Neural cell (in vitro differentiated cells): Measurements from ENCODE around the gene SHISA7. TPM values are rescaled to one million over a fixed set of nuclear protein-coding genes. Genes with fewer than 3 reads are reported as not detected.

Experiments
- H2AFZ ChIP-seq: fragments of 200-600, 300-800 bp; sonication (generic), shearing (Covaris generic); 2 replicates; pipeline ENCODE4 v1.6.0; 2014; ENCODE audit warnings: low read depth, mild to moderate bottlenecking, antibody characterized with exemption, low read length, moderate library complexity
- H3F3A ChIP-seq: fragments of 200-600 bp; shearing (Covaris generic); 2 replicates; pipeline ENCODE4 v1.6.1; 2016; ENCODE audit warnings: mild to moderate bottlenecking, moderate library complexity, mixed read lengths, antibody characterized with exemption, low read length; ENCODE audit not compliant: insufficient read depth, poor library complexity, severe bottlenecking
- H3K27ac ChIP-seq: fragments of 200-600, 300-800 bp; sonication (generic), shearing (Covaris generic); 2 replicates; pipeline ENCODE4 v1.5.1; 2014; ENCODE audit warnings: mild to moderate bottlenecking, low read length, moderate library complexity
- H3K27me3 ChIP-seq: fragments of 300-800, 200-600 bp; sonication (generic), shearing (Covaris generic); 2 replicates; pipeline ENCODE4 v1.6.0; 2014; ENCODE audit warnings: mild to moderate bottlenecking, low read depth, low read length, moderate library complexity; ENCODE audit not compliant: insufficient read depth
- H3K36me3 ChIP-seq: fragments of 300-800, 200-600 bp; sonication (generic), shearing (Covaris generic); 2 replicates; pipeline ENCODE4 v1.5.1; 2014; ENCODE audit warnings: mild to moderate bottlenecking, antibody characterized with exemption, low read length, moderate library complexity; ENCODE audit not compliant: insufficient read depth
- H3K4me2 ChIP-seq: fragments of 300-800, 200-600 bp; sonication (generic), shearing (Covaris generic); 2 replicates; pipeline ENCODE4 v1.6.0; 2014; ENCODE audit warnings: mild to moderate bottlenecking, low read length
- H3K4me3 ChIP-seq: fragments of 300-800, 200-600 bp; sonication (generic), shearing (Covaris generic); 2 replicates; pipeline ENCODE4 v1.5.1; 2014; ENCODE audit warnings: mild to moderate bottlenecking, low read length, moderate library complexity
- H3K79me2 ChIP-seq: fragments of 200-600 bp; shearing (Covaris generic); replicated peaks from 2 replicates; pipeline ENCODE4 v1.6.0; 2014; ENCODE audit warnings: mild to moderate bottlenecking, low read length, moderate library complexity; ENCODE audit not compliant: insufficient read depth
- H3K9ac ChIP-seq: fragments of 300-800, 200-600 bp; sonication (generic), shearing (Covaris generic); 2 replicates; pipeline ENCODE4 v1.6.1; 2016; ENCODE audit warnings: mild to moderate bottlenecking, low read length, mixed read lengths
- H3K9me2 ChIP-seq: fragments of 200-600 bp; shearing (Covaris generic); 2 replicates; pipeline ENCODE4 v1.6.1; 2016; ENCODE audit warnings: mild to moderate bottlenecking, low read length, mixed read lengths; ENCODE audit not compliant: insufficient read depth
- H3K9me3 ChIP-seq: fragments of 200-600, 300-800 bp; sonication (generic), shearing (Covaris generic); 2 replicates; pipeline ENCODE4 v1.6.1; 2016; ENCODE audit warnings: mild to moderate bottlenecking, mixed run types, low read length, moderate library complexity, mixed read lengths
- H4K20me1 ChIP-seq: fragments of 200-600 bp; shearing (Covaris generic); 2 replicates; pipeline ENCODE4 v1.6.1; 2016; ENCODE audit warnings: mild to moderate bottlenecking, mixed run types; ENCODE audit not compliant: insufficient read depth
- EP300 ChIP-seq: fragments of 450-650 bp; conservative IDR thresholded peaks from 2 replicates; pipeline ENCODE4 v1.6.1; 2014; ENCODE audit warnings: antibody characterized with exemption, mild to moderate bottlenecking, moderate library complexity; ENCODE audit not compliant: poor library complexity, severe bottlenecking
- EZH2 ChIP-seq: fragments of 200-600, 300-800 bp; shearing (Covaris generic), sonication (generic); IDR thresholded peaks from 2 replicates; pipeline ENCODE4 v1.6.1; 2014; ENCODE audit warnings: antibody characterized with exemption, low read length, borderline replicate concordance, mild to moderate bottlenecking; ENCODE audit not compliant: insufficient read depth, poor library complexity, severe bottlenecking
- MXI1 ChIP-seq: fragments of 450-650 bp; conservative IDR thresholded peaks from 2 replicates; pipeline ENCODE4 v1.6.1; 2014; ENCODE audit warnings: antibody characterized with exemption, mild to moderate bottlenecking; ENCODE audit not compliant: poor library complexity, severe bottlenecking
- POLR2AphosphoS5 ChIP-seq: IDR thresholded peaks from 2 replicates; pipeline ENCODE4 v1.6.1; 2012
- RAD21 ChIP-seq: fragments of 450-650 bp; conservative IDR thresholded peaks from 2 replicates; pipeline ENCODE4 v1.6.1; 2014; ENCODE audit warnings: antibody characterized with exemption, mild to moderate bottlenecking, moderate library complexity
- SMC3 ChIP-seq: fragments of 450-650 bp; conservative IDR thresholded peaks from 2 replicates; pipeline ENCODE4 v1.6.1; 2014; ENCODE audit warnings: antibody characterized with exemption, mild to moderate bottlenecking, moderate library complexity; ENCODE audit not compliant: poor library complexity
- TAF1 ChIP-seq: IDR thresholded peaks from 2 replicates; pipeline ENCODE4 v1.6.1; 2012; ENCODE audit warnings: low read depth
- polyA plus RNA-seq: library from polyadenylated mRNA; depleted of rRNA; stranded (reverse); fragments of >200 nt; gene quantifications from 2 replicates; pipeline ENCODE4 v1.2.3, GENCODE V29; 2014
- TF ChIP-seq, protein P1 (sequence below): fragments of 450-650 bp; IDR thresholded peaks from 2 replicates; pipeline ENCODE4 v1.5.1; 2014; ENCODE audit warnings: antibody characterized with exemption, mild to moderate bottlenecking, moderate library complexity; ENCODE audit not compliant: poor library complexity, severe bottlenecking
- TF ChIP-seq, protein P2 (sequence below): IDR thresholded peaks from 2 replicates; pipeline ENCODE4 v1.6.1; 2012; ENCODE audit warnings: borderline replicate concordance

SHISA7 gene
- polyA plus RNA-seq, 1 donor from 2014 or later: 4.5 TPM

DNA sequence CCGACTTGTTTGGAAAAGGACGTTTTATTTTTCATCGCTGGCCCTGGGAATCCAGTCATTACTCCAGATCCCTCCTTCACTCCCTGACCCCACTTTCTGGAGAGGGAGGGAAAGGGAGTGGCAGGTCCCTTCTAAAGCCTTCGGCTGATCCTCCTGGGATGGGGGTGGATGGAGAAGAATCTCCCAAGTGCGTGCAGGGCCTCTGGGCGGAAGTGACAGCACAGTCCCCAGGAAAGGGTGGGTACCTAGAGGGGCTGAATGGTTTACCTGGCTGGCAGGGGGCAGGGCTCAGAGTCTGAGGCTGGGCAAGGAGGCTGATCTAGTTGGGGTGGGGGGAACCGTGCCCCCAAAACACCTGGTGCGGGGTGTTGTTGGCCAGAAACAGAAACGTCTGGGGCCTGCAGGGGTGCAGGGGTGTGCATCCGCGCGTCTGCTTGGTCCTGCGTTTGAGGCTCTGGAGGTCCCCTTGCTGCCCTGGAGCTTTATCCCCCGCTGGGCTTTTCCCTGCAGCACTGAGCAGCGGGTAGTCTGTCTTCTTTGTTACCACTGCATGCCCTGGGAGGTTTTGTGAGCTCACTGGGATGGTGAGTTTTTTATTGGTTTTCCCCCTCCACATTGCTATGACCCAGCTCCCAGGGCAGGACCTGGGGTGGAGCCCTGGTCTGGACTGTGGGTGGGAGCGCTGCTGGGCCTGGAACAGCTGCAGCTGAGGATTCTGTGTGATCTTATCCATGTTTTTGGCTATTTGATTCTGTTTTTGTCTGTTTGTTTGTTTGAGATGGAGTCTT, 30.3 kb upstream of the SHISA7 start:
- no peak for TF ChIP-seq TAF1
- TF ChIP-seq RAD21: no peak
- TF ChIP-seq, protein P1, sequence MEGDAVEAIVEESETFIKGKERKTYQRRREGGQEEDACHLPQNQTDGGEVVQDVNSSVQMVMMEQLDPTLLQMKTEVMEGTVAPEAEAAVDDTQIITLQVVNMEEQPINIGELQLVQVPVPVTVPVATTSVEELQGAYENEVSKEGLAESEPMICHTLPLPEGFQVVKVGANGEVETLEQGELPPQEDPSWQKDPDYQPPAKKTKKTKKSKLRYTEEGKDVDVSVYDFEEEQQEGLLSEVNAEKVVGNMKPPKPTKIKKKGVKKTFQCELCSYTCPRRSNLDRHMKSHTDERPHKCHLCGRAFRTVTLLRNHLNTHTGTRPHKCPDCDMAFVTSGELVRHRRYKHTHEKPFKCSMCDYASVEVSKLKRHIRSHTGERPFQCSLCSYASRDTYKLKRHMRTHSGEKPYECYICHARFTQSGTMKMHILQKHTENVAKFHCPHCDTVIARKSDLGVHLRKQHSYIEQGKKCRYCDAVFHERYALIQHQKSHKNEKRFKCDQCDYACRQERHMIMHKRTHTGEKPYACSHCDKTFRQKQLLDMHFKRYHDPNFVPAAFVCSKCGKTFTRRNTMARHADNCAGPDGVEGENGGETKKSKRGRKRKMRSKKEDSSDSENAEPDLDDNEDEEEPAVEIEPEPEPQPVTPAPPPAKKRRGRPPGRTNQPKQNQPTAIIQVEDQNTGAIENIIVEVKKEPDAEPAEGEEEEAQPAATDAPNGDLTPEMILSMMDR: no peak
- TF ChIP-seq EZH2: no peak
- TF ChIP-seq, protein P2, sequence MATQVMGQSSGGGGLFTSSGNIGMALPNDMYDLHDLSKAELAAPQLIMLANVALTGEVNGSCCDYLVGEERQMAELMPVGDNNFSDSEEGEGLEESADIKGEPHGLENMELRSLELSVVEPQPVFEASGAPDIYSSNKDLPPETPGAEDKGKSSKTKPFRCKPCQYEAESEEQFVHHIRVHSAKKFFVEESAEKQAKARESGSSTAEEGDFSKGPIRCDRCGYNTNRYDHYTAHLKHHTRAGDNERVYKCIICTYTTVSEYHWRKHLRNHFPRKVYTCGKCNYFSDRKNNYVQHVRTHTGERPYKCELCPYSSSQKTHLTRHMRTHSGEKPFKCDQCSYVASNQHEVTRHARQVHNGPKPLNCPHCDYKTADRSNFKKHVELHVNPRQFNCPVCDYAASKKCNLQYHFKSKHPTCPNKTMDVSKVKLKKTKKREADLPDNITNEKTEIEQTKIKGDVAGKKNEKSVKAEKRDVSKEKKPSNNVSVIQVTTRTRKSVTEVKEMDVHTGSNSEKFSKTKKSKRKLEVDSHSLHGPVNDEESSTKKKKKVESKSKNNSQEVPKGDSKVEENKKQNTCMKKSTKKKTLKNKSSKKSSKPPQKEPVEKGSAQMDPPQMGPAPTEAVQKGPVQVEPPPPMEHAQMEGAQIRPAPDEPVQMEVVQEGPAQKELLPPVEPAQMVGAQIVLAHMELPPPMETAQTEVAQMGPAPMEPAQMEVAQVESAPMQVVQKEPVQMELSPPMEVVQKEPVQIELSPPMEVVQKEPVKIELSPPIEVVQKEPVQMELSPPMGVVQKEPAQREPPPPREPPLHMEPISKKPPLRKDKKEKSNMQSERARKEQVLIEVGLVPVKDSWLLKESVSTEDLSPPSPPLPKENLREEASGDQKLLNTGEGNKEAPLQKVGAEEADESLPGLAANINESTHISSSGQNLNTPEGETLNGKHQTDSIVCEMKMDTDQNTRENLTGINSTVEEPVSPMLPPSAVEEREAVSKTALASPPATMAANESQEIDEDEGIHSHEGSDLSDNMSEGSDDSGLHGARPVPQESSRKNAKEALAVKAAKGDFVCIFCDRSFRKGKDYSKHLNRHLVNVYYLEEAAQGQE: no peak
- no peak for TF ChIP-seq MXI1
- no peak for TF ChIP-seq SMC3
- TF ChIP-seq EP300: no peak
- no peak for TF ChIP-seq POLR2AphosphoS5
- Histone ChIP-seq H3K27me3 (no peaks in the 10 kb centered on the region), H3K9ac (no peak overlapping the region), H3K36me3 (no peaks in the 10 kb centered on the region), H3K9me2 (no peaks in the 10 kb centered on the region), H3K4me2 (no peak overlapping the region), H4K20me1 (no peaks in the 10 kb centered on the region), H3K79me2 (peaks cover 8% of the 10 kb centered on the region), H2AFZ (no peak overlapping the region), H3K4me3 (no peak overlapping the region), H3F3A (no peaks in the 10 kb centered on the region), H3K27ac (no peak overlapping the region), H3K9me3 (no peaks in the 10 kb centered on the region)

DNA sequence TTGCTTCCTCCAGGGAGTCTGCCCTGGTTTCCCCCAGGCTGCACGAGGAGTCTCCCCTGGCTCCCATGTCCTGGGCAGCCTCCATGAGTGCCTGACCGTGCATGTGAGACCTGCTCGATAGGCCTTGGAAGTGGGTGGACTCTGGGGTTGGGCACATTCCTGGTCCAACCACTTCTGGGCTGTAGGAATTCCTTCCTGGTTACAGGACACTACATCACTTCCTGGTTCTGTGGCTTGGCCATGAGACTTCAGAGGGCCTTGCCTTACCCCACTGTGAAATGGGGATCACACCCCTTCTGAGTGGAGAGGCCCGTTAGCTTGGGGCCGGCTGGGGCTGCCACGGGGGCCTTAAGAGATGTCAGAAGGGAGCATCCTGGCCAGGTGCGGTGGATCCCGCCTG, 29.4 kb upstream of the SHISA7 start:
- no peaks in the 10 kb centered on the region for H3K27me3 ChIP-seq
- H3K36me3 ChIP-seq: no peaks in the 10 kb centered on the region
- H4K20me1 ChIP-seq: no peaks in the 10 kb centered on the region
- no peak overlapping the region for H3K27ac ChIP-seq
- H3F3A ChIP-seq: no peaks in the 10 kb centered on the region
- H3K9ac ChIP-seq: no peak overlapping the region
- H3K4me3 ChIP-seq: no peak overlapping the region
- no peaks in the 10 kb centered on the region for H3K9me3 ChIP-seq
- peaks cover under 1% of the 10 kb centered on the region for H3K79me2 ChIP-seq
- no peak overlapping the region for H3K4me2 ChIP-seq
- H3K9me2 ChIP-seq: no peaks in the 10 kb centered on the region
- TF ChIP-seq EZH2 (no peak), POLR2AphosphoS5 (no peak)
- no peak overlapping the region for H2AFZ ChIP-seq
